Diencephalon (tissue), 1 donor: Measurements from ENCODE around the gene ZNF630. TPM values are rescaled to one million over a fixed set of nuclear protein-coding genes. Genes with fewer than 3 reads are reported as not detected.

Source experiments
- total RNA-seq: library from RNA; depleted of rRNA; stranded (reverse); fragments of >200 nt; gene quantifications from one replicate; pipeline ENCODE4 v1.2.3, GENCODE V29; 2014

Gene ZNF630
- total RNA-seq = 5.3 TPM

DNA sequence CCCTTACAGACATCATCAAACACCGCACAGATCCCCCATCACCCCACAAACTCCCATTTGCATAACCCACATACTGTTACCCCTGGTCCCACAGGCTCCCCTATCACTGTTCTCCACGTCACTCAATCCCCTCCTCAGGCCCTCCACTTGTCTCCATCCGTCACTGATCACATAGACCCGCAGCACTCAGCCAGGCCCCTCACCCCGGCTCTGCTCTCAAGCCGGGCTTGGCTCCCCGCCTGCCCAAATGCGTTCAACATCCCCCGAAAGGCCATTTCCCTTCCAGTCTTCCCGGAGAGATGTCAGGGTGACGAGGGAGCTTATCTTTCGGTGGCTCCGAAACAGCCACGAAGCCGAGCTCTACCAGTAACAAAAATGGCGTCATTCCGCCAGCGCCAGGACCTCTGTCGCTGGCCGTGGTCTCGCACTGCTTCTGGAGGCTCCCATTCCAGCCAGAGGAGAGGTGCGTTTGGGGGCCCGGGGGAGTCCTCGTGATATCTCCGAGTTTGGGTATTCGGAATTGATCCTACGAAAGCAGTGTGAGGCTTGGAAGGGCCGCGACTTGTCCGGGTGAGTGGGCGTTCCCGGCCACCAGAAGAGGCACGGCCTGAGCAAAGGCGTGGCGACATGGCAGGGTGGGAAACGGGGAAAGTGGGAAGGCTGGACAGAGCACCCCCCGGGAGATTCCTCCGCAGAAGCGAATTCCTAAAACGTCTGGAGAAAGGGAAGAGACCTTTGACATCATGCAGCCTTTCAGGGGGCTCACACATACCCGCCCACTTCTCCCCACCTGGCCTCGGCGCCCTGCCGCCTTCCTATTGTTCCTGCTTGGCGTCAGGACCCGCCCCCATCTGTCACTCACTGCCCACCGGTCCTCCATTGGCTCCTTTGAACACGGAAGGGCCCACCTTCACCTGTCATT lies at the start of gene ZNF630:
Gene ZNF630 (minus strand): TSS at position 577 of the 922 bp plus-strand sequence. CDS start 4,754 bp downstream, outside the sequence.

Other genes with a start within 250 kb of the ZNF630 start
- 16.6 TPM for gene ZNF81, start 234.7 kb downstream of the ZNF630 start, total RNA-seq
- gene ZNF182, start 67.7 kb downstream of the ZNF630 start, total RNA-seq = 7.2 TPM
- not detected for gene SPACA5, start 64.7 kb downstream of the ZNF630 start, total RNA-seq
- gene SPACA5B, start 59.0 kb upstream of the ZNF630 start, total RNA-seq = not detected
- gene SSX5, start 125.2 kb upstream of the ZNF630 start, total RNA-seq = not detected
- not detected for gene SSX1, start 183.8 kb upstream of the ZNF630 start, total RNA-seq